CD4-positive, alpha-beta memory T cell (primary cell): ENCODE measurements around the gene PAPSS2. TPM values are rescaled to one million over a fixed set of nuclear protein-coding genes. Genes with fewer than 3 reads are reported as not detected.

Experiments
- CTCF ChIA-PET: fragments of 350-600 bp; sonication (Branson Sonifier 250); formaldehyde crosslinking; loops from one replicate; lab custom pipeline; 2021; ENCODE audit warnings: inconsistent platforms; ENCODE audit not compliant: partially characterized antibody; lab: Charles Lee
- POLR2A ChIA-PET: fragments of 350-600 bp; sonication (Branson Sonifier 250); formaldehyde crosslinking; loops from one replicate; lab custom pipeline; 2021; ENCODE audit not compliant: partially characterized antibody; lab: Charles Lee
- DNase-seq, 5 donors: peaks; one replicate each; pipeline versions ENCODE4 v3.0.0 to v3.0.0-alpha.2; 2020 to 2022; ENCODE audit warnings: mixed read lengths in 1 of 5
- H3K27ac ChIP-seq: one replicate; pipeline ENCODE4 v1.7.0; 2013; ENCODE audit warnings: low read depth, low read length
- H3K27me3 ChIP-seq: 2 replicates; pipeline ENCODE4 v1.7.0; 2013; ENCODE audit warnings: mild to moderate bottlenecking, low read length, moderate library complexity; ENCODE audit not compliant: insufficient read depth
- H3K36me3 ChIP-seq: 2 replicates; pipeline ENCODE4 v1.7.0; 2013; ENCODE audit warnings: mild to moderate bottlenecking, low read length, moderate library complexity; ENCODE audit not compliant: insufficient read depth
- H3K4me1 ChIP-seq: 2 replicates; pipeline ENCODE4 v1.7.0; 2013; ENCODE audit warnings: mild to moderate bottlenecking, low read length, moderate library complexity; ENCODE audit not compliant: insufficient read depth
- H3K4me3 ChIP-seq, 2 donors: one replicate each; pipeline ENCODE4 v1.7.0; 2013; ENCODE audit warnings: low read length in 2 of 2, mild to moderate bottlenecking in 1 of 2
- H3K9me3 ChIP-seq, 2 donors: one replicate each; pipeline ENCODE4 v1.7.0; 2013; ENCODE audit warnings: low read length in 2 of 2, control low read depth in 1 of 2; ENCODE audit not compliant: control insufficient read depth in 1 of 2
- H3K27ac Mint-ChIP-seq, 7 donors: one replicate each; pipeline ENCODE4 v1.8.0; 2020 to 2021; ENCODE audit warnings: mixed read lengths in 7 of 7, mild to moderate bottlenecking in 6 of 7, inconsistent platforms in 3 of 7, moderate library complexity in 3 of 7
- H3K27me3 Mint-ChIP-seq, 2 donors: one replicate each; pipeline ENCODE4 v1.8.0; 2020 to 2021; ENCODE audit warnings: mixed read lengths in 2 of 2
- H3K36me3 Mint-ChIP-seq, 2 donors: one replicate each; pipeline ENCODE4 v1.8.0; 2020 to 2021; ENCODE audit warnings: mixed read lengths in 2 of 2, inconsistent platforms in 1 of 2, mild to moderate bottlenecking in 1 of 2
- H3K4me1 Mint-ChIP-seq, 4 donors: one replicate each; pipeline ENCODE4 v1.8.0; 2020 to 2021; ENCODE audit warnings: mixed read lengths in 4 of 4, mild to moderate bottlenecking in 1 of 4
- H3K4me3 Mint-ChIP-seq, 8 donors: one replicate each; pipeline ENCODE4 v1.8.0; 2020 to 2021; ENCODE audit warnings: mixed read lengths in 8 of 8, mild to moderate bottlenecking in 7 of 8, moderate library complexity in 6 of 8, inconsistent platforms in 3 of 8
- H3K9me3 Mint-ChIP-seq, 8 donors: one replicate each; pipeline ENCODE4 v1.8.0; 2020 to 2021; ENCODE audit warnings: mixed read lengths in 8 of 8, mild to moderate bottlenecking in 5 of 8, inconsistent platforms in 3 of 8, moderate library complexity in 1 of 8
- intact Hi-C: fragments of 100-400 bp; cut with micrococcal nuclease; formaldehyde crosslinking; loops from one replicate; pipeline ENCODE4 v1.15.1; 2023
- polyA plus RNA-seq, 2 donors: library from polyadenylated mRNA; unstranded; fragments of 300-500 nt; fragmentation: Illumina TruSeq; gene quantifications; one replicate each; pipeline ENCODE4 v1.2.3, GENCODE V29; 2021
- total RNA-seq, 2 experiments: library from RNA; stranded (reverse); gene quantifications; one replicate each; pipeline ENCODE4 v1.2.3, GENCODE V29; 2021

PAPSS2 gene
- total and polyA plus RNA-seq, 4 experiments from 2014 or later: 0.15 to 0.73 (median 0.31) TPM

DNA sequence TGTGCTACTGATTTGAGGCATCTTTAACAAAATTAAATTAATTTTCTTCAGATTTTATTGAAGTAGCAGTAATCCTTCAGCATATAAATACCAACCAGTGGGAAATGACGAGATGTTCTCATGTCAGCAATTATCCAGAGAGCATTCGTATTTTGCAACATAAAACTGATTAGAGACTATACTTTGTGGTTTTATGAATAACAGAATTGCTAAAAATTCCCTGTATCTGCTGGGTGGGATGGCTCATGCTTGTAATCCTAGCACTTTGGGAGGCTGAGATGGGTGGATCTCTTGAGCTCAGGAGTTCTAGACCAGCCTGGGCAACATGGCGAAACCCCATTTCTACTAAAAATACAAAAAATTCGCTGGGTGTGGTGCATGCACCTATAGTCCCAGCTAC lies 101.5 kb downstream of the PAPSS2 start:
- Histone ChIP-seq H3K9me3 (no peaks in the 10 kb centered on the region), H3K27ac (no peak overlapping the region), H3K36me3 (peaks cover 37% of the 10 kb centered on the region), H3K4me1 (no peaks in the 10 kb centered on the region), H3K27me3 (no peaks in the 10 kb centered on the region), H3K4me3 (no peak overlapping the region)
- intact Hi-C loops: no loop called here
- Mint-ChIP-seq H3K27me3 (no peaks in the 10 kb centered on the region), H3K4me1 (peaks cover 0 to 7% (median 1%) of the 10 kb centered on the region in 4 donors), H3K9me3 (no peaks in the 10 kb centered on the region), H3K4me3 (no peak overlapping the region), H3K27ac (no peak overlapping the region), H3K36me3 (peaks cover 21 to 53% of the 10 kb centered on the region in 2 donors)
- ChIA-PET POLR2A (no interaction called here), CTCF (interaction anchor here (3.7 kb wide), 1 partner anchor 11 kb away, joined by 14 read pairs; no protein-coding TSS in a partner anchor)
- no peak for DNase-seq

DNA sequence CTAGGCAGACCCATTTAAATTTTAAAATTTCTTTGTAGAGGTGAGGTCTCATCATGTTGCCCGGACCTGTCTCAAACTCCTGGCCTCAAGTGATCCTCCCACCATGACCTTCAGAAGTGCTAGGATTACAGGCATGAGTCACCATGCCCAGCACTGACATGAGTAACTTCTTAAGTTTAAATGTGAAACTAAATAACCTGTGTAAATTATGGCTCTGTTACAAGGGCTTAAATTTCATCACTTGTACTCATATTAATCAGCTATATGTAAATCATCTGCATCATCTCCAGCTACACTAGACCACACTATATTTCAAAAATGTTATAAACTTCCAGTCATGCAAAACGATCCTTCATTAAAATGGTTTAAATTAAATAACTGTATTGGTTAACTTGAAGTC lies 102.2 kb downstream of the PAPSS2 start:
- Mint-ChIP-seq H3K27me3 (no peaks in the 10 kb centered on the region), H3K4me3 (no peak overlapping the region), H3K4me1 (peaks cover 0 to 8% (median 1%) of the 10 kb centered on the region in 4 donors), H3K36me3 (peaks cover 21 to 51% of the 10 kb centered on the region in 2 donors), H3K9me3 (no peaks in the 10 kb centered on the region), H3K27ac (peak overlapping the region in 1 of 7 donors; percentile 41)
- ChIA-PET POLR2A (no interaction called here), CTCF (interaction anchor here (3.7 kb wide), 1 partner anchor 11 kb away, joined by 14 read pairs; no protein-coding TSS in a partner anchor)
- H3K36me3 ChIP-seq: peaks cover 31% of the 10 kb centered on the region
- DNase-seq: no peak
- H3K27ac ChIP-seq: no peak overlapping the region
- no peaks in the 10 kb centered on the region for H3K4me1 ChIP-seq
- no peaks in the 10 kb centered on the region for H3K27me3 ChIP-seq
- no peak overlapping the region for H3K4me3 ChIP-seq
- no peaks in the 10 kb centered on the region for H3K9me3 ChIP-seq
- intact Hi-C loops: no loop called here

DNA sequence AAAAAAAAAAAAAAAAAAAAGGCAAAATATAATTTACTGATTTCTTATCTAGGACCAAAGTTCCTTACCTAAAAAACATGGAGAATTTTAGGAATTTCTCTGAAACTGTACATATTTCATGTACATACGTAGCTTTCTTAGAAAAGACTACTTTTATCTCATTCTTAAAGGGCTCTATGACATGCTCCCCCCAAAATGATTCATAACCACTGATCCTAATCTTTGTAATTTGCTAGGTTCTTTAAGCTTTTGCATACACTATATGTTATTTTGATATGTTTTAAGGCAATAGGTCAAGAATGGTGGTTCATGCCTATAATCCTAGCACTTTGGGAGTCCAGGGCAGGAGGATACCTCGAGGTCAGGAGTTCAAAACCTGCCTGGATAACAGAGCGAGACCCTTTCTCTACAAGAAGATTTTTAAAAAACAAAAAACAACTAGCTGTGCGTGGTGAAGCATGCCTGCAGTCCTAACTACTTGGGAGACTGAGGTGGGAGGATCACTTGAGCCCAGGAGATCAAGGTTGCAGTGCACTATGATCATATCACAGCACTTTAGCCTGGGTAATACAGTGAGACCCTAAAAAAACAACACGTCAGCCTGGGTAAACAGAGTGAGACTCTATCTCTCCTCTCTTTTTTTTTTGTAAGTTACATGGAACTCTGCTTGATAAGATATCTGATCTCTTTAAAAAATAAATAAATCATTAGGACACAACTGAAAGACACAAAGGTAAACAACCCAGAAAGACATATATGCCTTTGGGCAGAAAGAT lies 103.6 kb downstream of the PAPSS2 start:
- CTCF ChIA-PET: interaction anchor here (1.3 kb wide), 1 partner anchor 13 kb away, joined by 4 read pairs; no protein-coding TSS in a partner anchor
- H3K9me3 ChIP-seq: no peaks in the 10 kb centered on the region
- no peak overlapping the region for H3K27ac ChIP-seq
- intact Hi-C loops: no loop called here
- Mint-ChIP-seq H3K4me1 (peaks cover 0 to 6% (median under 1%) of the 10 kb centered on the region in 4 donors), H3K27me3 (no peaks in the 10 kb centered on the region), H3K27ac (peak overlapping the region in 1 of 7 donors; percentile 60), H3K9me3 (no peaks in the 10 kb centered on the region), H3K36me3 (peaks cover 32 to 63% of the 10 kb centered on the region in 2 donors), H3K4me3 (no peak overlapping the region)
- POLR2A ChIA-PET: no interaction called here
- H3K27me3 ChIP-seq: no peaks in the 10 kb centered on the region
- DNase-seq: no peak
- no peaks in the 10 kb centered on the region for H3K4me1 ChIP-seq
- H3K4me3 ChIP-seq: no peak overlapping the region
- H3K36me3 ChIP-seq: peaks cover 39% of the 10 kb centered on the region

DNA sequence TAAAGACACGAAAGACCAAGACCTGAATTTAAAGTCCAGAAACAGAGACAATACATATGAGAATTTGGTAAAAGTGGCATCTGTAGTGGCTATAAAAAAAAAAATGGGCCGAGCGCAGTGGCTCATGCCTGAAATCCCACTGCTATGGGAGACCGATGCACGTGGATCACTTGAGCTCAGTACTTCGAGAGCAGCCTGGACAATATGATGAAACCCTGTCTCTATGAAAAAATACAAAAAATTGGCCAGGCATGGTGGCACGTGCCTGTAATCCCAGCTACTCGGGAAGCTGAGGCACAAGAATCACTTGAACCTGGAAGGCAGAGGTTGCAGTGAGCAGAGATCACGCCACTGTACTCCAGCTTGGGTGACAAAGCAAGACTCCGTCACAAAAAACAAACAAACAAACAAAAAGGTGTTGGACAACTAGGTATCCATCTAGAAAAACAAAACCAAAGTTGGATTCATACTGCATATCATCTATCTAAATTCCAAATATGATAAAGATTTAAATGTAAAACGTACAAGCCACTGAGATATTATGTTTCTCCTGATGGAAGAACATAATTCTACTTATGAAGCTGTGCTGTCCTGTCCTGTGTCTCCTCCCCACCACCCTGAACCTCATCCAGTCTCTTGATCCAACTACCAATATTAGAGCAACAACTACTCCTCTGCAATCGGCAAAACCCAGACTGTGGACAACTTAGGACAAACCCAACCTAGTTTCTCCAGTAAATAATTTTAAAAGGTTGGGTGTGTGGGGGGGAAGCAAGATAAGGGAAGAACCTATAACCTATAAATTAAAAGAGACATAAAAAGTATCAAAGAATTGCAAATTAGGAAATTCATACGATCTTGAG lies 104.6 kb downstream of the PAPSS2 start:
- Histone ChIP-seq H3K4me1 (no peaks in the 10 kb centered on the region), H3K27ac (no peak overlapping the region), H3K36me3 (peaks cover 32% of the 10 kb centered on the region), H3K4me3 (no peak overlapping the region), H3K9me3 (no peaks in the 10 kb centered on the region), H3K27me3 (no peaks in the 10 kb centered on the region)
- Mint-ChIP-seq H3K36me3 (peaks cover 36 to 63% of the 10 kb centered on the region in 2 donors), H3K27me3 (no peaks in the 10 kb centered on the region), H3K9me3 (no peaks in the 10 kb centered on the region), H3K4me3 (no peak overlapping the region), H3K4me1 (peaks cover 0 to 6% (median 0%) of the 10 kb centered on the region in 4 donors), H3K27ac (peak overlapping the region in 1 of 7 donors; percentile 13)
- ChIA-PET CTCF (interaction anchor here (1.3 kb wide), 1 partner anchor 12 kb away, joined by 4 read pairs; no protein-coding TSS in a partner anchor), POLR2A (no interaction called here)
- DNase-seq: no peak
- intact Hi-C loops: no loop called here

DNA sequence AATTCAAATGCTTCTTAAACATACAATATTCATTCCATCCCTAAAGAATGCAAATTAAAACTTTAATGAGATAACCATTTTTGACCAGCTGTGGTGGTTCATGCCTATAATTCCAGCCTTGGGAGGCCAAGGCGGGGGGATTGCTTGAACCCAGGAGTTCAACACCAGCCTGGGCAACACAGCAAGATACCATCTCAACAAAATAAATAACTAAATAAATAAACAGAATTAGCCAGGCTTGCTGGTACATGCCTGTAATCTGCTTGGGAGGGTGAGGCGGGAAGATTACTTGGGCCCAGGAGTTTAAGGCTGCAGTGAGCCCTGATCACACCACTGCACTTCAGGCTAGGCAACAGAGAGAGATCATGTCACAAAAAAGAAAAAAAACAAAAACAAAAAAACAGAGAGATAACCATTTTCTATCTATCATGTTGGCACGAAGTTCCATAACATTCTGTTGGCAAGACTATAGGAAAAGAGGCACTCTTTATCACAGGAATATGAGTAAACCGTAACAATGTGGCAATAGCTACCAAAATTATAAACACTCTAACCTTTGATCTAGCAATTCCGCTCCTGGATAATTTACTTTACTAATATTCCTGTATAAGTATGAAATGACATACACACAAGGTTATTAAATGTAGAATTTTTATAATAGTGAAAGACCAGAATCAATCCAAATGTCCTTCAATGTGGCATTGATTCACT lies 106.1 kb downstream of the PAPSS2 start:
- peaks cover 36 to 64% of the 10 kb centered on the region in 2 donors for H3K36me3 Mint-ChIP-seq
- Histone ChIP-seq H3K27ac (no peak overlapping the region), H3K36me3 (peaks cover 20% of the 10 kb centered on the region), H3K27me3 (no peaks in the 10 kb centered on the region), H3K4me3 (no peak overlapping the region), H3K9me3 (no peaks in the 10 kb centered on the region), H3K4me1 (no peaks in the 10 kb centered on the region)
- H3K27me3 Mint-ChIP-seq: no peaks in the 10 kb centered on the region
- POLR2A ChIA-PET: no interaction called here
- no peak overlapping the region for H3K27ac Mint-ChIP-seq
- no peak overlapping the region for H3K4me3 Mint-ChIP-seq
- DNase-seq: no peak
- H3K4me1 Mint-ChIP-seq: peaks cover 0 to 5% (median 0%) of the 10 kb centered on the region in 4 donors
- no peaks in the 10 kb centered on the region for H3K9me3 Mint-ChIP-seq
- intact Hi-C loops: no loop called here
- CTCF ChIA-PET: no interaction called here

DNA sequence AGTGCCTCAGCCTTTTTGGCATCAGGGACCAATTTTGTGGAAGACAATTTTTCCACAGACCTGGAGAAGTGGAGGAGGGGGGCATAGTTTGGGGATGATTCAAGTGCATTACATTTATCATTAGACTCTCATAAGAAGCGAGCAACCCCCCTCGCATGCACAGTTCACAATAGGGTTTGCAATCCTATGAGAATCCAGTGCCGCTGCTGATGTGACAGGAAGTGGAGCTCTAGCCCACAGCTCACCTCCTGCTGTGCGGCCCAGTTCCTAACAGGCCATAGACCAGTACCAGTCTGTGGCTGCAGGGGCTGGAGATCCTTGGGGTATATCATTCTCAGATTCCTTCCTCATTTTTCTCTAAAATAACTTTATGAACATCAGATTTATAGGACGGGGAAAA lies 107.6 kb downstream of the PAPSS2 start:
- DNase-seq: no peak
- no peak overlapping the region for H3K27ac ChIP-seq
- H3K4me1 ChIP-seq: no peaks in the 10 kb centered on the region
- H3K36me3 ChIP-seq: peaks cover 20% of the 10 kb centered on the region
- H3K4me3 Mint-ChIP-seq: no peak overlapping the region
- H3K27ac Mint-ChIP-seq: peak overlapping the region in 1 of 7 donors; percentile 48
- intact Hi-C loops: no loop called here
- no peaks in the 10 kb centered on the region for H3K9me3 Mint-ChIP-seq
- H3K4me1 Mint-ChIP-seq: peaks cover 0 to 2% (median 0%) of the 10 kb centered on the region in 4 donors
- H3K9me3 ChIP-seq: no peaks in the 10 kb centered on the region
- peaks cover 36 to 56% of the 10 kb centered on the region in 2 donors for H3K36me3 Mint-ChIP-seq
- ChIA-PET POLR2A (no interaction called here), CTCF (no interaction called here)
- no peaks in the 10 kb centered on the region for H3K27me3 ChIP-seq
- H3K27me3 Mint-ChIP-seq: no peaks in the 10 kb centered on the region
- H3K4me3 ChIP-seq: no peak overlapping the region
